ENCODE measurements around the gene SYVN1. TPM values are rescaled to one million over a fixed set of nuclear protein-coding genes. Genes with fewer than 3 reads are reported as not detected.

The SYVN1 gene
- total RNA-seq, 1 experiment from 2014 or later, result 68.5 TPM

DNA sequence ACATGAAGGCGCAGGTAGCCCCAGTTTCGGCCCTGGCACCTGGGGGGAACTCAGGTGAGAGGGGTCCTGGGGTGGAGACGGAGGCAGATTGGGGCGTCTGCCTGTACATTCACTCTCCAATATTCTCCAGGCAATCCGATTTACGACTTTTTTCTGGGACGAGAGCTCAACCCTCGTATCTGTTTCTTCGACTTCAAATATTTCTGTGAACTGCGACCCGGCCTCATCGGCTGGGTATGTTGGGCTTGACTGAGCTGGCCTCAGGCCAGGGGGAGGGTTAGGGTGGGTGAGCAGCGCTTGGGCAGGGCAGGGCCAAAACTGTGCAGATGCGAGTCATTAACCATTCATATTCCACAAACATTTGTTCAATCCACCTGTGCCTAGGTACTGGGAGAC, 21.0 kb downstream of the SYVN1 start:
- Mint-ChIP-seq H3K27me3 (ENCODE audit: unreplicated experiment) (no peaks in the 10 kb centered on the region), H3K4me1 (ENCODE audit: low read depth, unreplicated experiment) (peaks cover 34% of the 10 kb centered on the region), H3K27ac (ENCODE audit: unreplicated experiment) (peak overlapping the region; percentile 79), H3K36me3 (ENCODE audit: insufficient read depth, unreplicated experiment) (peaks cover 79% of the 10 kb centered on the region), H3K4me3 (ENCODE audit: low read depth, unreplicated experiment) (peak overlapping the region; percentile 81), H3K9me3 (ENCODE audit: low read depth, unreplicated experiment) (no peaks in the 10 kb centered on the region)
- BruUV-seq (replicated peaks), result no TSS peak
- DNase-seq, result no peak
- CTCF ChIA-PET, result interaction anchor here (0.8 to 1.0 kb wide), 2 partner anchors 9 to 68 kb away, joined by 3 to 5 read pairs; partner anchors contain the start of genes CAPN1, FAU and MRPL49
- intact Hi-C loops (cut with micrococcal nuclease; ENCODE audit: unreplicated experiment), result loop anchor here (5.0 to 10.0 kb wide), 2 partner anchors 69 to 269 kb away; partner anchors contain the start of genes CAPN1 and CDC42BPG
- TF ChIP-seq, protein P1, sequence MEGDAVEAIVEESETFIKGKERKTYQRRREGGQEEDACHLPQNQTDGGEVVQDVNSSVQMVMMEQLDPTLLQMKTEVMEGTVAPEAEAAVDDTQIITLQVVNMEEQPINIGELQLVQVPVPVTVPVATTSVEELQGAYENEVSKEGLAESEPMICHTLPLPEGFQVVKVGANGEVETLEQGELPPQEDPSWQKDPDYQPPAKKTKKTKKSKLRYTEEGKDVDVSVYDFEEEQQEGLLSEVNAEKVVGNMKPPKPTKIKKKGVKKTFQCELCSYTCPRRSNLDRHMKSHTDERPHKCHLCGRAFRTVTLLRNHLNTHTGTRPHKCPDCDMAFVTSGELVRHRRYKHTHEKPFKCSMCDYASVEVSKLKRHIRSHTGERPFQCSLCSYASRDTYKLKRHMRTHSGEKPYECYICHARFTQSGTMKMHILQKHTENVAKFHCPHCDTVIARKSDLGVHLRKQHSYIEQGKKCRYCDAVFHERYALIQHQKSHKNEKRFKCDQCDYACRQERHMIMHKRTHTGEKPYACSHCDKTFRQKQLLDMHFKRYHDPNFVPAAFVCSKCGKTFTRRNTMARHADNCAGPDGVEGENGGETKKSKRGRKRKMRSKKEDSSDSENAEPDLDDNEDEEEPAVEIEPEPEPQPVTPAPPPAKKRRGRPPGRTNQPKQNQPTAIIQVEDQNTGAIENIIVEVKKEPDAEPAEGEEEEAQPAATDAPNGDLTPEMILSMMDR (IDR thresholded peaks at IDR 0.05; ENCODE audit: unreplicated experiment), result no peak

DNA sequence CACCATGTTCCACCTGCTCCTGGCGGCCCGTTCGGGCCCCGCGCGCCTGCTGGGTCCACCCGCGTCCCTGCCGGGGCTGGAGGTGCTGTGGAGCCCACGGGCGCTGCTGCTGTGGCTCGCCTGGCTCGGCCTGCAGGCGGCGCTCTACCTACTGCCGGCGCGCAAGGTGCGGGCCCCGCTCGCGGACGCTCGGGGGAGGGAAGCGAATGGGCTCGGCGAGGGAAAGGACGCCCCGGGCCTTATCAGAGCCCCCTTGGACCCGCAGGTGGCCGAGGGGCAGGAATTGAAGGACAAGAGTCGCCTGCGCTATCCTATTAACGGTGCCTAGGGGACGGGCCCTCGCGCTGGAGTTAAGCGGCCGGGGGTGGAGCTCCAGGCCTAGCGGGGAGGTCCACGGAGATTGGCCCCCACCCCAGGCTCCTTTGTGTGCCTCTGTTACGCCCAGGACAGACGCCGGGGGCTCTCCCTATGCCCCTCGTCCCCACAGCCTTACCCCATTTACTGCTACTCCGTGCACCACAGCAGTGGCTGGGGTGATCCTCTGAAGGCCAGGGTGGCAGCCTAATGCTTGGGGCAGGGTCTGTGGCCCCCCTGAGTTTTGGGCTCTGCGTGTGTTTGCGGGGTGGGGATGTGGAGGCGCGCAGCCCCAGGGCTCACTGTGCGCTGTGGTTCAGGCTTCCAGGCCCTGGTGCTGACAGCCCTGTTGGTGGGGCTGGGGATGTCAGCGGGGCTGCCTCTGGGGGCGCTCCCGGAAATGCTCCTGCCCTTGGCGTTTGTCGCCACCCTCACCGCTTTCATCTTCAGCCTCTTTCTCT, 21.6 kb downstream of the SYVN1 start:
- Mint-ChIP-seq H3K27ac (ENCODE audit: unreplicated experiment) (peak overlapping the region; percentile 79), H3K4me1 (ENCODE audit: low read depth, unreplicated experiment) (peaks cover 34% of the 10 kb centered on the region), H3K27me3 (ENCODE audit: unreplicated experiment) (no peaks in the 10 kb centered on the region), H3K36me3 (ENCODE audit: insufficient read depth, unreplicated experiment) (peaks cover 74% of the 10 kb centered on the region), H3K9me3 (ENCODE audit: low read depth, unreplicated experiment) (no peaks in the 10 kb centered on the region), H3K4me3 (ENCODE audit: low read depth, unreplicated experiment) (peak overlapping the region; percentile 81)
- DNase-seq, result peak; percentile 72
- TF ChIP-seq, protein P1 (IDR thresholded peaks at IDR 0.05; ENCODE audit: unreplicated experiment), result peak; percentile 85
- intact Hi-C loops (cut with micrococcal nuclease; ENCODE audit: unreplicated experiment), result loop anchor here (5.0 to 10.0 kb wide), 2 partner anchors 70 to 268 kb away; partner anchors contain the start of genes CAPN1 and CDC42BPG
- BruUV-seq (replicated peaks), result no TSS peak
- CTCF ChIA-PET, result interaction anchor here (0.8 to 1.4 kb wide), 3 partner anchors 9 to 69 kb away, joined by 3 to 6 read pairs (median 5); partner anchors contain the start of genes CAPN1, FAU and MRPL49

DNA sequence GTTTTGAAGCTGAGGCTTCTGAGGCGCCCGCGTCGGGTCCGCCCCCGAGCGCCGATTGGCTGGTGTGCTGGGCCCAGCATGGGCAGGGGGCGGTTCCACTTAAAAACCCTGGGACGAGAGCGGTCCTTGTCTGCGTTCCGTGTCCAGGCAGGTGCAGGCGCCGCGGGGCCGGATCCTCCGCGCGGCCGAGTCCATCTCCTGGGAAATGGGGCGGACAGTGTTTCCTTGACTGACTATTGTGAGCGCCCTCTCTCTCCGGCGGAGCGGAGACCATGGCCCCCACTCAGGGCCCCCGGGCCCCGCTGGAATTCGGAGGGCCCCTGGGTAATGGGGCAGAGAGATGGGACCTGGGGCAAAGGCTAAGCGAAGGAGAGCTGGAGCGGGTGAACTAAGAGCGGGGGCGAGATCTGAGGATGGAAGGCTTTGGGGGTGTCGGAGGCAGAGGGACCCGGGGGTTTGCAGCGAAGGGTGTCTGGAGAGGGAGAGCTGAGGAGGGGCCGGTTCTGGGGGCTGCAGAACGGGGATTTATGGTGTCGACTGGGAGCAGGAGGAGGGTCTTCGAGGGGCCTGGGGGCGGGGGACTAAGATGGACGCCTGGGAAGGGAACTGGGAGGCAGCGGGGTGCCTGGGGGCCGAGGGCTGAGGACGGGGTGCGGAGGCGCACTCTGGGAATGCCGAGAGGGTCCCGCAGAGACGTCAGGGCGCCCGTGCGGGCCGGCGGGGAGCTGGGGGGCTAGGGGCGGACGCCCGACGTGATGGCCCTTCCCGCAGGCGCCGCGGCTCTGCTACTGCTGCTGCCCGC, 22.4 kb downstream of the SYVN1 start, which contains the start of gene TM7SF2:
TM7SF2 (plus strand) TSS at position 129 of the 802 bp plus-strand sequence; CDS start at position 273, 144 bp downstream.
- CTCF ChIA-PET, result interaction anchor here (0.6 to 1.4 kb wide), 6 partner anchors 10 to 502 kb away, joined by 3 to 7 read pairs (median 4); partner anchors contain the start of genes CAPN1, FAU and MRPL49
- Mint-ChIP-seq H3K27me3 (ENCODE audit: unreplicated experiment) (no peaks in the 10 kb centered on the region), H3K4me1 (ENCODE audit: low read depth, unreplicated experiment) (peaks cover 34% of the 10 kb centered on the region), H3K9me3 (ENCODE audit: low read depth, unreplicated experiment) (no peaks in the 10 kb centered on the region), H3K36me3 (ENCODE audit: insufficient read depth, unreplicated experiment) (peaks cover 66% of the 10 kb centered on the region), H3K27ac (ENCODE audit: unreplicated experiment) (peak within 1 kb of the TSS; percentile 79), H3K4me3 (ENCODE audit: low read depth, unreplicated experiment) (peak within 1 kb of the TSS; percentile 81)
- DNase-seq, result peak; percentile 97
- TF ChIP-seq, protein P1 (IDR thresholded peaks at IDR 0.05; ENCODE audit: unreplicated experiment), result no peak
- no TSS peak for BruUV-seq (replicated peaks)
- intact Hi-C loops (cut with micrococcal nuclease; ENCODE audit: unreplicated experiment), result loop anchor here (2.0 to 10.0 kb wide), 3 partner anchors 70 to 267 kb away; partner anchors contain the start of genes CAPN1 and CDC42BPG

All from Calu3 (cell line).